Measurements from ENCODE around the gene DCAF4.
A peak's percentile ranks its signal among the peaks of the same experiment; 100 is the strongest.

The DCAF4 gene, protein sequence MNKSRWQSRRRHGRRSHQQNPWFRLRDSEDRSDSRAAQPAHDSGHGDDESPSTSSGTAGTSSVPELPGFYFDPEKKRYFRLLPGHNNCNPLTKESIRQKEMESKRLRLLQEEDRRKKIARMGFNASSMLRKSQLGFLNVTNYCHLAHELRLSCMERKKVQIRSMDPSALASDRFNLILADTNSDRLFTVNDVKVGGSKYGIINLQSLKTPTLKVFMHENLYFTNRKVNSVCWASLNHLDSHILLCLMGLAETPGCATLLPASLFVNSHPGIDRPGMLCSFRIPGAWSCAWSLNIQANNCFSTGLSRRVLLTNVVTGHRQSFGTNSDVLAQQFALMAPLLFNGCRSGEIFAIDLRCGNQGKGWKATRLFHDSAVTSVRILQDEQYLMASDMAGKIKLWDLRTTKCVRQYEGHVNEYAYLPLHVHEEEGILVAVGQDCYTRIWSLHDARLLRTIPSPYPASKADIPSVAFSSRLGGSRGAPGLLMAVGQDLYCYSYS

DNA sequence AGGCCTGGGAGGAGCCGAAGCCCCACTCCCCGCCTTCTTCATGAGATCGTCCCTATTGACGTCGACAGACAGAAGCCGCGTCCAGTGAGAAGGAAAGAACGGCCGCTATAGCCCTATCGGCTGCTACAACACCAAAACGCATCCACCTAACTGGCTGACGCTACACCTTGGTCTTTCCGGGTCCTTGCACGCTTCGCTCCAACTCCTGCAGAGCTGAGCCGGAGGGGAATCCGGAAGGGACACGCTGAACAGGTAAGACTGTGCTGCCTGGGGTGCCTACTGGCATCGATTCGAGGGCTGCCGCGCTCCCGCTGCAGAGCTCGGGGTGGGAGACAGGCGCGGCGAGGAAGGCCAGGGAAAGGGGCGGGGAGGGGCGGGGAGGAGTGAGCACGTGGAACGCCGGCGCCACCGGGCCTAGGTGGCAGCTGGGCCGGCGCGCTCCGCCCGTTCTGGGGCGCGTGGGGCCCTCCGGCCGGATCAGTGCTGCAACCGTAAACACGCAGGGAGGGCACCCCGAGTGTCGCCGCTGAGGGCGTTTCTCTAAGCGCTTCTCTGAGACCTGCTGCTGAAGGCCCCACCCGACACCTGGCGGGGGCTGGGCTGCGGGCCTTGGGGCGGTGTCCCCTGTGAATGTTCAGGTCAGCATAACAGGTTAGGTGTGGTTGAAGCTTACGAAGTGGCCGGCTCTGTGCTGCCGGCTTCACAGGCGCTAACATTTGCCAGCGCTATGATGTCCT is at the start of gene DCAF4:
Gene DCAF4 (plus strand): TSS at position 173 of the 737 bp plus-strand sequence. CDS start 11,515 bp downstream, outside the sequence.
- DNase-seq: peak; percentile 95 to 96

DNA sequence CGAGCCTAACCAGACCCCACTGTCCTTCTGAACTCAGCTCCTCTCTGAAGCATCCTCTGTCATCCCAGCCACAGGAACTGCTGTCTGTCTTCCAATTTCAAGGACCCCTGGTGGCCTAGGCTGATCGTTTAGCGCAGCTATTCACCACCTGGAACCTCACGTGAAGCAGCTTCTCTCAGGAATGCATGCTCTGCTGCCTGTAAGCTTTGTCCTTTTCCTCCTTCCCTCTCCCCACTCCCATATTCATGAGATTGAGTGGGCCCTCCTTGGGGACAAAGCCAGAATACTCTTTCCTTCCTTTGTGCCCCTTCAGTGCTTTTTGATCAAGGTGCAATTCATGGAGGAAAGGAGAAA is 49.6 kb upstream of the DCAF4 start:
- no peak for DNase-seq

GRCh38 chr14:72878746-72879145 is 47.5 kb upstream of the DCAF4 start:
- no peak for DNase-seq

- no peak for DNase-seq
Measured at GRCh38 chr14:72879431-72879830, 46.8 kb upstream of the DCAF4 start.

DNA sequence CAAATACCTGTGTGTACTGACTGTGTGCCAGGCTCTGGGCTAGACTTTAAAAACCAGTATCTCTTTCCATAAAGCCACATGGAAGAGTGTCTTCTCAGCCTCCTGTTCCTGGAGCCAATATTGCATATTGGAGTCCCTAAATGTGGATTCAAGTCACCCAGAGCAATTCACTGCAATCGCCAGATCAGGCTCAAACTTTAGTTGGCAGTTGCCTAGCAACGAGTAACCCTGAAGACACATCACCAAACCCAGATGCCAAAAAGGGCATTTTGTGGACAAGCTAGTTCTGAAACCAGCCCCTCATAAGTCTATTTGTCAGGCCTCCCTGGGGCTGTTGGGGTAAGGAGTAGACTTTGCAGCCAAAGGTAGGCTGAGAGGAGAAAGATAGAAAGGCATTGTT is 46.1 kb upstream of the DCAF4 start:
- DNase-seq: no peak

GRCh38 chr14:72880820-72881219 is 45.4 kb upstream of the DCAF4 start:
- DNase-seq: no peak

DNA sequence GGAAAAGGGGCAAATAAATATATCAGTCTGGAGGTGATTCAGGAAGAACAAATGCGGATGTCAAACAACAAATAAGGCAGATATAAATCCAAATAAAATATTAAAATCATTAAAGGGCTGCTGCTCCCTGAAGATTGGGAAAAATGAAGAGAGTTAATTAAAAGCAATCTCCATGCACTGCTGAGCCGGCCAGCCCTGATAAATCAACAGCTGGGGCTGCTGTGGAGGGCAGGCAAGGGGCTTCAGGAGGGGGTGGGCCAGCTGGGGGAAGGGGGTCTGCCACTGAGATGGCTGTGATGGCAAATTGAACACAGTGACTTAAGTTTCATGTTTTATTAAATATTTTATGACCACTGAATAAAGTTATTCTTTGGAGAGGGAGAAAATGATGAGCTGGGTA is 44.7 kb upstream of the DCAF4 start:
- no peak for DNase-seq

- no peak for DNase-seq
Measured at GRCh38 chr14:72882047-72882446, 44.2 kb upstream of the DCAF4 start.

- no peak for DNase-seq
Measured at GRCh38 chr14:72882463-72882862, 43.8 kb upstream of the DCAF4 start.

DNA sequence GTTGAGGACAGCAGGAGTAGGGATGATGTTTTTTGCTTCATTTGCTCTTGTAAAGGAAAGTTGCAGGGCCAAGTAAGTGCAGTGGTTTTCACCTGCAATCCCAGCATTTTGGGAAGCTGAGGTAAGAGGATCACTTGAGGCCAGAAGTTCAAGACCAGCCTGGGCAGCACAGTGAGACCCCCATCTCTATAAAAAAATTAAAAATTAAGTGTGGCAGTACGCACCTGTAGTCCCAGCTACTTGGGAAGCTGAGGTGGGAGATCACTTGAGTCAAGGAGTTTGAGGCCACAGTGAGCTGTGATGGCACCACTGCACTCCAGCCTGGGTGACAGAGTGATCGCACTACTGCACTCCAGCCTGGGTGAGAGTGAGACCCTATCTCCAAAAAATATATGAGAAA is 43.2 kb upstream of the DCAF4 start:
- no peak for DNase-seq

DNA sequence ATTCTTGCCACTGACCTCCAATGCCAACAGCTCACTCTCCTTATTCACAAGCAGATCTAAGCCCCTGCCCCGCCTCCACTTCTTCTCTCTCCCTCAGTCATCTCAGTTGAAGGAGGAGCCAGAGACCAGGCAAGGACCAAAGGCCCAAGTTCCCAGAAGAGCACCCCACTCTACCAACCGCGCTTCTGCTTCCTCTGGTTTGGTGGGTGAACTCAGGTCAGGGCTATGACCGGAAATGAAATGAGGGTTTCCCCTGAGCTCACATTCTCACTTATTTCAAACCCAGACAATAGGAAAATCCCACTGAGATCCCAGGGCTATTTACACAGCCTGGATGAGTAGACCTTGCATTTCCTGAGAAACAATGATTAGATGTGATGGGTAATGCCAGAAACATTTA is 42.3 kb upstream of the DCAF4 start:
- no peak for DNase-seq

DNA sequence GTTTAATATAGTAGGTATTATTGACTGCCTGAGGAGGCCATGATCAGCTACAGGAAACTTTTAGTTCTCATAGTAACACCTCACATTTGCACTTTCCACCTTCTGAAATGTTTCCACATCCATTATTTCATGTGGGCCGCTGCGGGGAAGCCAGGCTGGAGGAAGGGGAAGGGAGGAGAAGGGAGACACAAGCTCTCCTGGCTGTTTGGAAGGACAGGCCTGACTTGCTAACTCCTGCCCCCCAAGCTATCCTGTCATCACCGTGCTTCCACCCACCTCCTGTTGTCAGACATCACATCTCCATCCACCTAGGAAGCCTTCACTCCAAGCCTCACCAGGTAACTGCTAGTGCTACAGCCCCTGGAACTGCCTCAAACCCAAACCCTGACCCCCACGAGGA is 41.9 kb upstream of the DCAF4 start:
- no peak for DNase-seq

DNA sequence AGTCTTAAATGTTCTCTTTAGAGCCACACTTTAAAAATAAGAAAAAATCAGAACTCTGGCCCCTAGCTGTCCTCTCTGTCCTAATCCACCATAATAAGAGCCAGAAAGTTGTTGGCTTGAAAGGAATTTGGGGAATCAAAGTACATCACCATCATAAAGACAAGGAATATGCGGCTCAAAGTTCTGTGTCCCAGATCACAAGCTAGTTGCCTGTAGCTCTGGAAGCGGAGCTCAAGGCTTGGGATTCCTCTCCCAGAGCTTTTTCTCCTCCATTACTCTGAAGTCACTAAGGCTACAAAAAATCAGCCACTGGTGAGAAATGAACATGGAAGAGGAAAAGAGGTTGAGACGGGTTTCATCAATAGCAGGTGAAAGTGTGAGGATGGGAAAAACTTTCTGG is 38.8 kb upstream of the DCAF4 start:
- DNase-seq: no peak

- no peak for DNase-seq
Measured at GRCh38 chr14:72888192-72888591, 38.1 kb upstream of the DCAF4 start.

DNA sequence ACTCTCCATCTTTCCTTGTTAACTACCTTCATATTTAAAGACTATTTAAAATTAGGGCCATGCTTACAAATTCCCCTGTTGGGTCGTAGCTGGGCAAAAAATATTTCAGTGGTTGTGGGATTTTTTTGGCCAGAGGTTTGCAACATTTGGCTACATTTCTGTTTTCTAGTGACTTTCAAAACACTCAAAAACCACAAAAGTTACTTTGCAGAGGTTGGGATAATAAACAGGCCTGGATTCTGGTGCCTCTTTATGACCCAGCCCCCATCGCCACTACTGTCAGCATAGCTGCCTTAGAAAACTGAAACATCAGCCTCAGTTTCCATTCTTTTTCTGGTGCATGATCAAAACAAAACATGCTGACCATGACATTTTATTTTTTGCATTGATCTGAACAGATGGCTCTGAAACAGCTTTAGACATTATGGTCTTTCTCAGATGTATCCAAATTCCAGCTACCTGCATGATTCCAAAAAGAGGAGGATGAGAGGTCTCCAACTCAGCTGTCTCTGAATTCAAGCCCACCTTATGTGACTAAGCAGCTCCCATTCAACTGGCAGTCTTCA is 37.5 kb upstream of the DCAF4 start:
- no peak for DNase-seq

GRCh38 chr14:72889366-72889765 is 36.9 kb upstream of the DCAF4 start:
- no peak for DNase-seq

GRCh38 chr14:72891666-72892102 is 34.6 kb upstream of the DCAF4 start:
- no peak for DNase-seq

DNA sequence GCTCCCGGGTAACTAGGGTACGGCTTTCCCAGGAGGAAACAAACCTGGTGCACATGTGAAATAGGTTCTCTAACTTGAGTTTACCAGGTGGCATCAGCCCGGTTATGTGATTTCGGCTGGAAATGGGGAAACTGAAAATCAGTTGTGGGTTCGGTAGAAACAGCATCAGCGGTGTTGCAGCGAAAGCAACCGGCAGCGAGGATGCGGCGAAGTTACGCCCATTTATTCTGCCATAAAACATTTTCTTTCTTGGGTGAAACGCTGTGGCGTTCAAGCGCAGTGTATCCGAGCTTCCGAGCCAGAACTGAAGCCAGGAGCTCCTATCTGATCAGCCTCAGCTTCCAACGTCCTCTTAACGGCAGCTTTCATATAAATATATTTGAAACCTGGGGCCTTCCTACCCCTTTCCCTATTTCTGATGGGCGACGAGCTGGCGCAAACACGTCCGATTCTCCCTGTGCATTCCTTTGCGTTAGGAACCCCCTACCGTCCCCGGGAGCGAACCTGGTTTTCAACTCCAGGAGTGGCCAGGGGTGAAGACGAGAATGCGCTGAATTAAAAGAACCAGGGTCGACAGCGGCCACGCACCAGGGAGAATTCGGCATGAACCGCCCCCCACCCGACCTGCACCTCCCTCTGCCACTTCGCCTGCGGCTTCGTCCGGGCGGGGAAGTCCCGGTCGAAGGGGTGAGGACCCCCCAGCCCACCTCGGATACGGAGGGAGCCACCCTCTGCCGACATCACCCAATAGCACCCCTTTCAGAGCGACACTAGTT is 34.0 kb upstream of the DCAF4 start:
- peak in 1 of 2 donors; percentile 24 for DNase-seq

- peak in 1 of 2 donors; percentile 20 for DNase-seq
Measured at GRCh38 chr14:72892879-72893635, 33.2 kb upstream of the DCAF4 start.

- peak; percentile 94 for DNase-seq
Measured at GRCh38 chr14:72893636-72894322, 32.5 kb upstream of the DCAF4 start, which contains the start of gene DPF3. DPF3 (minus strand) TSS chr14:72894101; CDS start chr14:72894088, 13 bp downstream.

DNA sequence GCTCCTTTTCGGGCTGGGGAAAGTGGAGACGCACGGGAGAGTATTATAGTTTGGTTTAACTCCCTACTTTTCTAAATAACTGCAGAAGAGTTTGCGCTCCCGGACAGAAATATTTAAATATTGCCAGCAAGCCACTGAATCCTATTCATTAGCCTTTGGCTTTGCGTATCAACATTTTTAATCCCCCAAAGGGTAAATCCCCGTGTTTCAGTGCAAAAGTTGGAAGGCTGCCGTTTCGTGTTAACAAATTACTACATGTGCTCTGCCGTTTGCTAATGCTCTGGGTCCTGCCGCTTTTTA is 32.0 kb upstream of the DCAF4 start:
- DNase-seq: no peak
